NT2/D1 (cell line): Measurements from ENCODE around the gene PSMG1.

Source experiments
- DNase-seq: peaks from one replicate; pipeline ENCODE4 v3.0.0-alpha.2; 2011; ENCODE audit warnings: low read depth, low spot score
- H3K27me3 ChIP-seq: 2 replicates; pipeline ENCODE4 v1.6.0; 2011; ENCODE audit warnings: mild to moderate bottlenecking; ENCODE audit not compliant: insufficient read length, insufficient read depth
- H3K36me3 ChIP-seq: 2 replicates; pipeline ENCODE4 v1.6.1; 2011; ENCODE audit warnings: mild to moderate bottlenecking, low read length, mixed read lengths; ENCODE audit not compliant: insufficient read depth, insufficient read length
- H3K4me1 ChIP-seq: 2 replicates; pipeline ENCODE4 v1.5.1; 2011; ENCODE audit not compliant: insufficient read depth, insufficient read length
- H3K4me3 ChIP-seq: 2 replicates; pipeline ENCODE4 v1.5.1; 2011; ENCODE audit warnings: low read depth; ENCODE audit not compliant: insufficient read length
- H3K9ac ChIP-seq: 2 replicates; pipeline ENCODE4 v1.6.0; 2011; ENCODE audit warnings: low read depth; ENCODE audit not compliant: insufficient read length
- H3K9me3 ChIP-seq: 2 replicates; pipeline ENCODE4 v1.5.1; 2011; ENCODE audit warnings: mild to moderate bottlenecking, low read length; ENCODE audit not compliant: insufficient read depth
- SUZ12 ChIP-seq: IDR thresholded peaks from 2 replicates; pipeline ENCODE4 v1.6.1; 2011; ENCODE audit not compliant: insufficient read length, insufficient read depth; ENCODE audit errors: extremely low read depth
- YY1 ChIP-seq: IDR thresholded peaks from 2 replicates; pipeline ENCODE4 v1.6.1; 2011; ENCODE audit not compliant: insufficient read length, insufficient read depth
- ZNF274 ChIP-seq: IDR thresholded peaks from 2 replicates; pipeline ENCODE4 v1.6.1; 2011; ENCODE audit warnings: mild to moderate bottlenecking, low read depth, low read length

PSMG1 gene

DNA sequence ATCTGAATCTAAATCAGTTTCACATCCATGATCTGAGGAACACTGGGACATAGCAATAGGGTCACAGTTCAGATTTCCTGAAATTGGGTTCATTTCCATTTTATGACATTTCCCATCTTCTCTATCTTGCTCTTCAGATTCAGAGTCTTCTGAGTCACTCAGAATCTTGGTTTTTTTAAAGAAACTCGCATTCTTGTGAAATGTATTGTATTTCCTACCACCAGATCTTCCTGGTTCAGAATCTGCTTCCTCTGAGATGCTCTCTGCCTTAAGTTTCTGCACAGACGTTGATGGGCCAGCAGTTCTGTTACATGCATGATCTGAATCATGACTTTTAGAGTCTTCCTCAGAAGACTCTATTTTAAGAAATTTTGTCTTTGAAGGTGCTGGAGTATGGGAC lies 15.5 kb upstream of the PSMG1 start:
- TF ChIP-seq YY1 (no peak), ZNF274 (no peak), SUZ12 (no peak)
- H3K4me3 ChIP-seq = no peak overlapping the region
- no peak for DNase-seq
- no peak overlapping the region for H3K9ac ChIP-seq
- no peaks in the 10 kb centered on the region for H3K4me1 ChIP-seq
- H3K36me3 ChIP-seq = peaks cover 79% of the 10 kb centered on the region
- no peaks in the 10 kb centered on the region for H3K9me3 ChIP-seq
- H3K27me3 ChIP-seq = no peaks in the 10 kb centered on the region

GRCh38 chr21:39197448-39198233 lies 14.4 kb upstream of the PSMG1 start:
- Histone ChIP-seq H3K27me3 (no peaks in the 10 kb centered on the region), H3K9ac (no peak overlapping the region), H3K4me1 (no peaks in the 10 kb centered on the region), H3K9me3 (no peaks in the 10 kb centered on the region), H3K36me3 (peaks cover 78% of the 10 kb centered on the region), H3K4me3 (no peak overlapping the region)
- TF ChIP-seq ZNF274 = no peak
- no peak for TF ChIP-seq SUZ12
- TF ChIP-seq YY1 = no peak
- no peak for DNase-seq

DNA sequence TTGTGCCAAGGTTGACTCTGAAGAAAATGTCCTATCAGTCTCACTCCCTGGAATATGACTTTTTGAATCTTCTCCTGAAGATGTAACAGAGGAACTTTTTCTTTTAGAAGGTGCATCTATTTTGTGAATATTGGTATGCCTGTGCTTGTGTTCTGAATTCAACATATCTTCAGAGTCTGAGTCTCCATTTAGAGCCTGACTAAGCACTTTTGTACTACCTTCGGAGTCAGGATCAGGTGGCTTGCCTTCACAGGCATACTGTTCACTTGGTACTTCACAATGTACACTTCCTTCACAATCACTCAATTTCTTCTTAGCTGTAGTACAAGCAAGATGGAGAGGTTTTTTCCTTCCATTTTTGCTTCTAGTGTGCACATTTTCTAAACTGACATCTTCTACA lies 13.6 kb upstream of the PSMG1 start:
- Histone ChIP-seq H3K9ac (no peak overlapping the region), H3K27me3 (no peaks in the 10 kb centered on the region), H3K9me3 (no peaks in the 10 kb centered on the region), H3K36me3 (peaks cover 72% of the 10 kb centered on the region), H3K4me1 (no peaks in the 10 kb centered on the region), H3K4me3 (no peak overlapping the region)
- no peak for DNase-seq
- TF ChIP-seq SUZ12 (no peak), ZNF274 (no peak), YY1 (no peak)

- Histone ChIP-seq H3K36me3 (peaks cover 67% of the 10 kb centered on the region), H3K4me3 (no peak overlapping the region), H3K27me3 (no peaks in the 10 kb centered on the region), H3K4me1 (no peaks in the 10 kb centered on the region), H3K9ac (no peak overlapping the region), H3K9me3 (no peaks in the 10 kb centered on the region)
- TF ChIP-seq SUZ12 (no peak), YY1 (no peak), ZNF274 (no peak)
- DNase-seq = no peak
These were observed 13.1 kb upstream of the PSMG1 start for GRCh38 chr21:39196310-39196709.

GRCh38 chr21:39193380-39193779 lies 10.1 kb upstream of the PSMG1 start:
- no peak for DNase-seq
- Histone ChIP-seq H3K9me3 (no peaks in the 10 kb centered on the region), H3K4me3 (no peak overlapping the region), H3K27me3 (no peaks in the 10 kb centered on the region), H3K36me3 (peaks cover 47% of the 10 kb centered on the region), H3K4me1 (no peaks in the 10 kb centered on the region), H3K9ac (no peak overlapping the region)
- TF ChIP-seq SUZ12 (no peak), ZNF274 (no peak), YY1 (no peak)

GRCh38 chr21:39189857-39190604 lies 6.8 kb upstream of the PSMG1 start:
- DNase-seq = no peak
- H3K4me1 ChIP-seq = no peaks in the 10 kb centered on the region
- H3K4me3 ChIP-seq = no peak overlapping the region
- H3K27me3 ChIP-seq = no peaks in the 10 kb centered on the region
- TF ChIP-seq SUZ12 (no peak), YY1 (no peak), ZNF274 (no peak)
- peaks cover 19% of the 10 kb centered on the region for H3K36me3 ChIP-seq
- no peak overlapping the region for H3K9ac ChIP-seq
- H3K9me3 ChIP-seq = no peaks in the 10 kb centered on the region

- Histone ChIP-seq H3K9me3 (no peaks in the 10 kb centered on the region), H3K4me1 (no peaks in the 10 kb centered on the region), H3K9ac (no peak overlapping the region), H3K4me3 (no peak overlapping the region), H3K27me3 (no peaks in the 10 kb centered on the region), H3K36me3 (peaks cover 6% of the 10 kb centered on the region)
- TF ChIP-seq SUZ12 = no peak
- TF ChIP-seq YY1 = no peak
- no peak for TF ChIP-seq ZNF274
- DNase-seq = no peak
These were observed 5.4 kb upstream of the PSMG1 start for GRCh38 chr21:39188521-39189139.
